GM18873 (cell line): ENCODE results near the gene JARID2.

Experiments
- ATAC-seq: cut with Tn5 transposase; IDR thresholded peaks from one replicate; pipeline ENCODE4 v1.9.1; 2021; ENCODE audit warnings: mild to moderate bottlenecking, moderate library complexity, moderate number of reproducible peaks; ENCODE audit not compliant: unreplicated experiment, low FRiP score

The JARID2 gene

DNA sequence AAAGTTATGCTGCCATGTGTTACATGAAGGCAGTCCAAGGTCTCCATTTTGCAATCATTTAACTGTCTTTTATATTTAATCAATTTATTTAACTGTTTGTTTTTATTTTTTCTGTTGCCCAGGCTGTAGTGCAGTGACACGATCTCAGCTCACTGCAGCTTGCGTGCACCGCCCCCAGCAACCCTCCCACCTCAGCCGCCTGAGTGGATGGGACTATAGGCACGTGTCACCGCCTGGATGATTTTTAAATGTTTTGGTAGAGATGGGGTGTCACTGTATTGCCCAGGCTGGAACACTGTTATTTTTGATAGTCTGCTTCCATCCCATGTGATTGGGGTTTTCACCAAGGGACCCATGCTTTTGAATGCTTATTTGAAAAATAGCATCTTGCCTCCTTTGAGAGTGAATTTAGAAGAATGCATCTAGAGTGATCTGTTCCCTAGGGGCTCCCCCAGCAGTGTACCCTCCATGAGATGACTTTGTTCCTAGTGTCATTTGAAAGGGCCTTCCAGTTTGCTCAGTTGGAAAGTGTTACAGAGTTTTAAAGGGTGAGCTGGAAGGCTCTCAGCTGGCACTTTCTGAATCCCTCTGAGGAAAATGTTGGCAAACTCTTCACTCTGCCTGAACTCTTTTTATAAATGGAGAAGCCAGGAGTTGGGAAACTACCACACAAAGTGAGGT lies 143.4 kb downstream of the JARID2 start:
- no peak for ATAC-seq

DNA sequence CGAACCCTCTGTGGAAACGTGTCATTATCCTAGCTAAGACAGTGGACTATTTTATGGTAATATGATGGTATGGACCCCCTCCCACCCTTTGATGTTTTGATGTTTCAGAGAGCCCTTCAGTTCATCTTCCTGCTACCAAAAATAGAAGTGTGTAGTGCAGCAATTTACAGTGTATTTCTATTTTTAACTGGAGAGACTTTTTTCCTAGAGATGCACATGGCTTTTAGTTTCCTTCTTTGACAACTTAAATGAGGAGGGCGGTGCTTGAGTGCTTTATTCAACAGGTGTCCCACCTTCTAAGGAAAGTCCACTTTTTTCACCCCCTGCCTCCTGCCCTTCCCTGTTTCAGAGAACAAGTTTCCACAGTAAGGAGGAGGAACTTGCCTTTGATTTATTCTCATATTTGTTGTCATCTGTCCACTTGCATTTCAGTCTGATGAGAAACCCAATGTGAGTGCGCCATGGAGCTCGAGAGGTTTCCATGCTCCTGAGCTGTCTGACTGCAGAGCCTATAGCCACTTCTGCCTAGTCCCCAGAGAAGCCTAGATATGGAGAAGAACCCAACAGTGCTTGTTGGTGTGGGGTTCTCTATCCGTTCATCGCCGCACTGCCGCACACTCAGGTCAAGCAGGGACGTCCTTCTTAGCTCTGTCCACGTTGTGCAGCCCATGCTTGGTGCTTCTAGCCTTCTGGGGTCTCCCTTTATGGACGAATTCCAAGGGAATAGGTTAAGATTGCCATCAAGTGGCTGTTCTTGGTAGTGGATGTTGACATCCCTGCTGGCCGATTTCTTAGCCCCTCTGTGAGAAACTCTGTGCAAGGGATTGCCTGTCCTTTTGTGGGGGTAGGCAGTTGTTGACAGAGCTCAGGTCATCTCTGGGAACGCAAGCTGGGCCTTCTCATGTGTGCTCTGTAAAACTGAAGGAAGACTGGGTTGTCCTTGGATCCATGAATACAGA lies 144.2 kb downstream of the JARID2 start:
- no peak for ATAC-seq

DNA sequence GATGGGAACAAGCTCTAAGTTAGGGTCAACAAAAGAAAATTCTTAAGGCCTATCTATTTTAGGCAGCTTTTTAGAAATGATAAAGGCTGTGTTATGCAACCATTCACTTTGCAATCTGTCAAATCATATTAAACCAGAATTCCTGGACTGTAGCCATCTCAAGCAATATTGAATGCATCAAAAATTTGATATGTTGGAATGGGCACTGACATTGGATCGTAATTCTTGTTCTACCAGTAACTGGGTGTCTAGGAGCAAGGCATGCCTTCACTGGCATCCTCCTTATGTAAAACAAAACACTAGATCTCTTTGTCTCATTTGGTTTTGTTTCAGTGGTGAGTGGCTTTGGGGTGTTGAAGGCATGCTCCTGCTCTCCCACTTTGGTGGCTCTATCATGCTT lies 145.6 kb downstream of the JARID2 start:
- ATAC-seq: no peak

DNA sequence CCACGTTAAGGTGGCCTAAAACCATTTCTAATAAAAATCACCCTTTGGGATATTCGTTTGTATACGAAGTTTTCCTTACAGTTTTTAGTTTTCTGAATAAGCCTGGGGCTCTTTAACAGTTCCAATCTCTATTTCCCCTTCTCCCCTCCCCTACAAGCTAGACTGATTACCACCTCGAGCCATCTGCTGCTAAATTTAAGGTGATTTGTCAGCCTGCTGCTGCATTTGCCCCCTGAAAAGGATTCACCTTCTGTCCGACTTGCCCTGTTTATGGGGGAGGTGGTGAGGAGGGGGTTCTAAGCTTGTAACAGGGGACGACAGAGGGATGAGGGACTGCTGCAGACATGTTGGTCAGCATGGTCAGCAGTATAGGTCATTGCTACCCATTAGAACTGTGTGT lies 146.3 kb downstream of the JARID2 start:
- no peak for ATAC-seq

DNA sequence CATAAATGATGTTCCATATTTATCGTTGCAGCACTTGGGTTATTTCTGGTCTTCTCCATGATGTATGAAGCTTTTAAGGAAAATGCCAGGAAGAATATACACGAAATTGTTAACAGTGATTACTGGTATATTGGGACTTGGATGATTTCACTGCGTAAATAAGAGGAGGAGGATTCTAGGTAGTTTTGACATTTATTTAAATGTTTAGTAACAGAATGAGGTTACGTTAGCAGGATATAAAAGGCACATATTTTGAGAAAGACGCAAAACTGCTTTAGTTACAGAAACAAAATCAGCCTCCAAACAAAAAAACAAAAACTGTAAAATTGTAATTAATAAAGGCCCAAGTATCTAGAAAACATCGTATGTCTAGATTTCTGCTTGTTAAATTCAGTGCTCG lies 147.7 kb downstream of the JARID2 start:
- ATAC-seq: no peak

DNA sequence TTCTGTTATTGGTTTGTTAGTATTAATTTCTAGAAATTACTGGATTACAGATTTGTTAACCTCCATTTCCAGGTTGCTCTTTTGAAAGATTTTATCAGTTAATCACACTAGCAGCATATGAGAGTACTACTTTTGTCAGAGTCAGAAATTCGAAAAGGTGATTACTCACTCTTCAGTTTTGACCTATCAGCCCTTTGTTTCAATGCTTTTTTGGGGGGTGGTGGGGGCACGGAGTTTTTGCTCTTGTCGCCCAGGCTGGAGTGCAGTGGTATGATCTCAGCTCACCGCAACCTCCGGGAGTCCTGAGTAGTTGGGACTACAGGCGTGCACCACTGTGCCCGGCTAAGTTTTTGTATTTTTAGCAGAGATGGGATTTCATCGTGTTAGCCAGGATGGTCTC lies 149.2 kb downstream of the JARID2 start:
- no peak for ATAC-seq

DNA sequence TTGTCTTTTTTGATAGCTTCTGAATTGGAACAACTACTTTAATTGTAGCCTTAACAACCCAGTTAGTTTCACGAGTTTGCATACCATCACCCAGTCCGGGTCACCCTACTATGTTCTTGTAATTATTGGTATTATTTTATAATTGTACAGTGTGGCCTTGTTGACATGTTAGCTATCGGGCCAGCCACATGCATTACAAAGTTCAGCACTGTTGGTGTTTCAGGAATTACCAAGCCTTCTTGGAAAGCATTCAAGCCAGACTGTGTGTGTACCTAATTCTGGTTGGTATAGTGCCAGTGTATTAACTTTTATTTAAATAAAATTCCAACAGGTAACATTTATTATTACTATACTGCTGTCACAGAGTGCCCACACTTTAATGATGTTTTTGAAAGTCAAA lies 150.9 kb downstream of the JARID2 start:
- ATAC-seq: no peak

DNA sequence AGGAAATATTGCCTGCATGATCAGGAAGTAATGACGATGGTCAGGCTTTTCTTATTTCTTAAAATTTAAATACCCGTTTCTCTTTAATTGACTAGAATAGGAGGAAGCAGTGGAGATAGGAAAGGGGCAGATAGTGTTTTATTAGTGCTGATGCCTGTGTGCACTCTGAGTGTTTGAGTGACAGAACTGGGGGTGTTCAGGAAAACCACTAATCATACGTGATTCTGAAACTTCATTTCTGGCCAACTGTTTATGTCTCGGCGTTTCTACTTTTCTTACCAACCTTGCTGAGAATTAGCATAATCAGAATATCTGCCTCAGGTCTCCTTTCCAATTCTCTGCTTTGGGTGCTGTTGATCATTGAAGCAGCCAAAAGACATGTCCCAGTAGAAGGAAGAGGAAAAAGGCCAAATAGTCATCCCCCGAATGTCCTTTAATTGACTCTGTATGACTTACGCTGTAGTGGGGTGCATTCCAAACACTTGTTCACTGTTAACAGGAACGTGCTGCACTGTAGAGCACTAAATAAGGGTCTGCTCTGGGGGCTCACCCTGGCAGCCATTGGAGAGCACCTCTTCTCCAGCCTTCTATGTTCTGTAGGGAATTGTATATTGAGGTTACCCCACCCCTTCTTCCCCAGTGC lies 152.9 kb downstream of the JARID2 start:
- no peak for ATAC-seq

DNA sequence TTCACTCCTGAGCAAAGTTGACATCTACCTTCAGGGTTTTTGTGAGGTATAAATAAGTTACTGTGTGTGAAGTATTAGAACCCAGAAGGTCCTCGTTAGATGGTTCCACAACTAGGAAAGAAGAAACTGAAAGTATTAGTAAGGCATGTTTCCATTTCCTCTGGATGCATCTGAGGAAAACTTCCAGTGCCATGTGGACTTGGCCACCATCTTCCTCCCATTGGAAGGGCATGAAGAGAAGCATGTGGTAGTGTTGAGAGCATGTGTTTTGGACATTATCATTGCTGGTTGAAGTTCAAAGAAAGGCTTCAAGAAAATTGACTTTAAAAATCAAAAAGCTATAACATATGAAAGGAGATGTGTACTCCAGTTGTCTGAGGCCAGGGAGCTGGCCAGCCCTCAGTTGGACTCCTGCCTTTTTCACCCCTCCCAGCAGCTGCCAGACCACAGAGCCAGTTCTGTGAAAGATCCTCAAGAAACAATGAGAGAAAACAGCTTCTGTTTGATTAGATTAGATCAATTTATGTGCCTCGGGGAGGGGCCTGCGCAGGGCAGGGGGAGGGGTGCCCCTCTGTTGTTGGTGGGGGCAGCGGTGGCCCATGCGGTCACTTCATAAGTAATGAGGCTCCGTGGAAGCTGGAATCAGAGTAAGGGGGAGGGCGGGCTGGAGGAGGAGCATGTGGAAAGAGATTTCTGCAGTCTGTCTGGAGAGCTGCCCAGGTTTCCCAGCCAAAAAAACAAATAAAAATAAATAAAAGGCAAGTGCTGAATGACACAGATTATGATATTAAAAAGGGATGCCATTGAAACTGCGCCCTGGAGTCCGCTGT lies 154.0 kb downstream of the JARID2 start:
- ATAC-seq: no peak

DNA sequence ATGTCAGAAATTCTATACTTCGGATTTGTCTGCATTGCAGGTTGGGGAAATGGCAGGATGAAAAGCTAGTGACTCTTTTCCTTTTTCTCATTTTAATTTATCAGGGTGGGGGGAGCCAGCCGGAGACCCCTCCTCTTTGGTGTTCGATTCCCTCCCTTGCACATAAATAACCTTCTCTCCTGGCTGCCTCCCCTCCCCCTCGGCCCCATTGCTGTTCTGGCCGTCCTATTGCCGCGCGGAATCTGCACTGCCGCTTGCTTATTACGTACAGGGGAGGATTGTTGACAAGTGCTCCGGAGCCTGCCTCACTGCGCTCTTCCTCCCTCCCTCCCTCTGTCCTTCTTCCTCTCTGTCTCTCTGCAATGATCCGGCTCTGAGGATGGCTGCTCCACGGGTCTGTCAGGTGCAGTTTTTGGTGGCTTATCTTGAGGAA lies 154.7 kb downstream of the JARID2 start:
- ATAC-seq: no peak

DNA sequence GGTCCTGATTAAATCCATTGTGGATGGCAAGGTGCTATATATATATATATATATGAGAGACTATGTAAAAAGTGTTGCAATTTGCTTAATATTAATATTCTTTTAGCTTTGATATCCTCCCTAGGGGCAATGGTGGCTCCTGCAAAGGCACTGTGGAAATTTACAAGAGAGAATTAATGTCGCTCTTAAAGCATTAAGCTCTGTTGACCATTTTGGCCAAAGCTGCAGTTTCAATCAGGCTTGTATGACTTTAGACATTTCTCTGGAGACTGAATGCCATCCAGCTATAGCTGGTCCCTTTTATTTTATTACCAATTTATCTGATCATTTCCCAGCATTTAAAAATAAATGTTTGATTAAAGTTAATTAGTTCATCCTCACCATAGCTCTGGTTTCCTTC lies 155.3 kb downstream of the JARID2 start:
- ATAC-seq: no peak

DNA sequence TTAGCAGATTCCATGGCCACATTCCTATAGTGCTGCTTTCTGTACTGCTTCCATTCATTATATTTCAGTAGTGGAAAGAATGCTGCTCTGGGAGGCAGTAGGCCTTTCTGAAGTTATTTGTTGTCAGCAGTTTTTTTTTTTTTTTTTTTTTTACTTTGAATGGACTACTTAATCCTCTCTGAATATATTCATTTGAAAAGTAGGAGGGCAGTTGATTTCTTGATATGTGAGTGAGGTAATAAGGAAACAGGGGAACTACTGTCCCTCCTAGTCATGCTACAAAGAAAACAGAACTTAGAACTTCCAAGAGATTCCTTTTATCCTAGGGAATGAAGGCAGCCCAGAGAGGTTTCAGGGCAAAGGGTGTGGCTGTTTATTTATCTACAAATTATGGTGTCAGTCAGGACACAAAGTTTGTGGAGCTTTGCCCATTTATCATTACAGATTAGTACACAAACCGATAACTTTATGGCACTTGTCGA lies 155.9 kb downstream of the JARID2 start:
- ATAC-seq: no peak

DNA sequence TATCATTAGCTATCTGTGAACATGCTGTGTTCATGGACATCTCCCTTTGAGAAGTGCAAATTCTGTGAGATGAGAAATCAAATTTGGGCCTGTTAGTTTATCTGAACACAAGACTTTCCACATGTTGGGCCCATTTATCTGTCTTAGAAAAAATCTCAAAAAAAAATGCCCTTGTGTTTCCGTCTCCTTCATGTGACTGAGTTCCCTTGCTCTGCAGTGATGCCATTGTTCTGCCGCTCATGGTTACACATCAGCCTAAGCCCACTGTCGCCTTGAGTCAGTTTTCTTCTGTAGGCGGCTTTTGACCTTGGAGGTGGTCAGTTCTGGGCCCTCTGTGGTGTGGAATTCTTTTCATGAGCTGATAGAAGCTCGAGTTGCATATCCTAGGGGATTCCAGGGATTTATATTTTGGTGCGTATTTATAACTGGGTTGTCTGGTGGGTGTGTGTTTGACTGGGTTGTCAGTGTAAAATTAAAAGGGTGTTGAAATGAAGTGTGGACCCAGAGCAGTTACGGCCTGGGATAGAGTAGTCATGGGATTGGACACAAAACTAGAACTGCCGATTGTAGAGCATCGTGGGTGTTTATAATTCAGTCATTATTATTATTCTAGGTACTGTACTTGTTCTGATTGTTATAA lies 156.7 kb downstream of the JARID2 start:
- no peak for ATAC-seq

DNA sequence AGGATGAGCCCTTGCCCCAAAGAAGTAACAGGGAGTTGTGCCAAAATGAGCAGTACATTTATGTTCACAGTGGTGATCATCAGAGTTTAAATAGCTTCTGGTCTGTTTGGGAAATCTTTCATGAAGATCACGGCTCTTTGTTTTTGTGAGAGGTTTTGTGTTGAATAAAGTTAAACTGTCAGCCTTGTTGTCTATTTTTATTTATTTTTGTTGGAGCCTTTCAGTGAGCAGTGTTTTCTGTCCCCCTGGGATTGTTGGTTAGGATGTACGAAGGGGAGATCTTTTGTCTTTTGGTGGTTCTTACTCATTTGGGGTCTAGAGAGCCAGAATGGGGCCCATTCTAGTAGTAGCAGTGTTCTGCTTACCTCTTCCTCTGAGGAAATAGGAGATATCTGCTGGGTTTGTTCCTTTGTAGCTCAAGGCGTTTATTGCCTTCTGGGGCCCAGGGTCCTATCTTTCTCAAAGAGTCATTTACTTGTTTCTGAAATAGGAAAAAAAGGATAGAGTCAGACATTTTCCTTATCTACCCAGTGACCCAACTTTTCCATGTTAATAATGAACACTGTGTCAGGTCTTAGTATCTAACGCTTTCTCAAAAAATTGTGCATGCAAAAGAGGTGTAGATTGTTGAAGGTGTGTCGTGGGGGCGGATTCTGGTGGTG lies 157.4 kb downstream of the JARID2 start:
- no peak for ATAC-seq

DNA sequence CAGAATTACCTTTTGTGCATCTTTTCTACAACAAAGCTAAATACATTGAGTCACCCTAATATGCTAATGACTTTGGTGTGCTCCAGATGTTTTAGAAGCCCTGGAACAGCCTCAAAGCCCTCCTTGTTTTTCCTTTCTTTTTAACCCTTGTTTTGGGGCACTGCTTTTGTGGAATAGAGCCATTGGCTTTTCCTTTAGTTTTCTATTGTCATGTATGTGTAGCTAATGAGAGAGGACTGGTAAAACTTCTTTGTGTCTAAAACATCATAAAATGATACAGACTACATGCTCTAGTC lies 158.8 kb downstream of the JARID2 start:
- ATAC-seq: no peak

DNA sequence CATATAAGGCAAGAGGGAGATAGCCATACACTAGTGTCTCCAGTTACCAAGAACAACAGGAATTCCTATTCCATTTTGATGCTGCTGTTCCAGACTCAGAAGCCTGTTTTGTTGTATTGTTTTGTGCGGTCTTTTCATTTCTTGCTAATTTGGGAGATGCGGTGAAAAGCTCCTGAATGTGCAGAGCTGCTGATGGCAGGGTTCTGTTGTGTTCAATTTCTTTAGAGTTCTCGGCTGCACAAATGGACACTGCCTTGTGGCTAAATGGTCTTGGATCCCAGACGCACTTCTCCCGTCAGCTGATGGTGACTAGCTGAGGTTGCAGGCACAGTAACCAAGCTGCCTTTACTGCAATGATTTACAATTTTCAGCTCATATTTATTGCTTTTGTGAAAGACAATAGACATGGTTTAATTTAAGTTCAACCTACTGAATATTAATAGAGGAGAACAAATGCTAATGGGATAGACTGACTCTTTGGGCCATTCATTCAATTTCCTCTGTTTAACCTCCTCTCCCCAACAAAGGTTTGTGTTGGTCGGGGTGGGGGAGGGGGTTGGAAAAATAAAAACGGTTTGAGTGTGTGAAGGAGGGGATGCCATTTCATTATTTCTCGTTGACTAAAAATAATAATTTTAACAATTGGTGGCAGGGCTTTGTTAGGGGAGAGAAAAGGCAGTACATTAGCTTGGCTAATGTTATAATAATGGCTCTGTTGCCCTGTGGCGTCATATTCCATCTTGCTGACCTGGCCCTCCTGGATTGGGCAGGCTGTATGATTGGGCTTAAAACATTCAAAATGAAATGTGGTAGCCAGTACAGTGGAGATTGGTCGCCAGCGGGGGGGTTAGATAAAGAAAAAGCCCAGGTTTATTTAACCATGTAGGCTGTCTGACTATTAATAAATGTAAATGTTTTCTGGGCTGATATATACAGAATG lies 159.5 kb downstream of the JARID2 start:
- no peak for ATAC-seq

DNA sequence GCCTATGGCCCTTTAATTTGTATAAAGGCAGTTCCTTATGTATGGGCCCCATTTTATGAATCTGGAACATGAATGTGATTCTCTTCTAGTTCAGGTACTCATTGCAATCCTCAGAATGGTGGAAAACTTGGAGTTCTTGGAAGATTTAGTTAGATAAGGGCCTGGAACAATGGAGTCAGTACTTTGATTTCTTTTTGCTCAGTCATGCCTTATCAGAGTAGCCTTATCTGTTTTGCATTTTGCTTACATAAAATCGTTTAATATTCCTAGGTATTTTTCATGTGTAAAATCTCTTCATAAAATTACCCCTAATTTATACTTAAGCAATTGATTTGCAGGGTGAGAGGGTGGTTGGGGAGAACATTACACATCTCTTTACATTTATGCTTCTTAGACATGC lies 160.6 kb downstream of the JARID2 start:
- ATAC-seq: no peak

DNA sequence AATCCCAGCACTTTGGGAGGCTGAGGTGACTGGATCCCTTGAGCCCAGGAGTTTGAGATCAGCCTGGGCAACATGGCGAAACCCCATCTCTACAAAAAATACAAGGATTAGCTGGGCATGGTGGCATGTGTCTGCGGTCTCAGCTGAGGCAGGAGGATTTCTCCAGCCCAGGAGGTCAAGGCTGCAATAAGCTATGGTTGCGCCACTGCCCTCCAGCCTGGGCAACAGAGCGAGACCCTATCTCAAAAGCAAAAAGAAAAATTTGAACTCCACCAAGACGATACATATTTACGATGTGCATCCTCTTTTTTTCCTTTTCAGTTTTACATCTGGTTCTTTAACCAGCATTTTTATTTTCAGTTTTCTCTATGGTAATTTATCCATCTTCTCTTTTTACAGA lies 162.1 kb downstream of the JARID2 start:
- ATAC-seq: no peak
